Measurements from ENCODE around the gene KMT2C. TPM values are rescaled to one million over a fixed set of nuclear protein-coding genes. Genes with fewer than 3 reads are reported as not detected.

KMT2C gene
- total and polyA plus RNA-seq, 4 donors, result 6.3 to 35.3 (median 19.3) TPM

DNA sequence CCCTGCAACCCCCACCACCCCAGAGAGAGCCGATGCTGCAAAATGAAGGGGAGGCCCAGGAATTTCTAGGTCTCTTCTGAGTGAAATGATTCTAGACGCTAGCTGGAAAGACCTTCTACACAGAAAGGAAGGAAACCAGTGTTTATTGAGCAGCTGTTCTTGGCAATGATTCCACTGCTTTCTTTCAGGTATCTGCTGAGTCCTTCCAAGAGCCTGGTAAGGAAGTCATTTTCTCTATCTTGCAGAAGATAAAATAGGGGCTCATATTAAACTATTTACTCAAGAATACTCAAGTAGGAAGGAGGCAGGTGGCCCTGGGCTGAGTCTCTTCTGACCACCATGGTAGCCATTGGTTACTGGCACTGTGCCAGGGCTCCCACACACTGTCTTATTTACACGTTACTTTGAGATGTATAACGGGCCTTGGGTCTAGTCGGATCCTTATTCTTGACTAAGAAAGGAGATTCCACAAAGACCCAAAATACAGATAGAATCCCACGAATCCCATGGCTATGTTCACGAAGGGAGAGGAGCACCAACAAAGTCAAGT, 298.3 kb downstream of the KMT2C start:
- H3K9ac ChIP-seq (ENCODE audit: low read depth in 1 of 2, low read length in 2 of 2), result no peak overlapping the region
- peaks cover 0 to 12% (median 3%) of the 10 kb centered on the region in 4 donors for H3K4me1 ChIP-seq (ENCODE audit: control insufficient read depth in 4 of 4, insufficient read depth in 4 of 4, low read length in 3 of 4)
- no peaks in the 10 kb centered on the region for H3K27me3 ChIP-seq (ENCODE audit: control insufficient read depth in 4 of 4, insufficient read depth in 4 of 4, low read length in 3 of 4)
- no peak for DNase-seq (ENCODE audit: low spot score)
- no peak overlapping the region for H3K27ac ChIP-seq (ENCODE audit: low read depth in 1 of 2, low read length in 2 of 2)
- H3K4me3 ChIP-seq (ENCODE audit: low read depth in 1 of 3, low read length in 3 of 3), result no peak overlapping the region
- peaks cover 1 to 36% (median 31%) of the 10 kb centered on the region in 4 donors for H3K36me3 ChIP-seq (ENCODE audit: control insufficient read depth in 4 of 4, insufficient read depth in 3 of 4, low read depth in 1 of 4, low read length in 3 of 4)
- TF ChIP-seq EGR1 (IDR thresholded peaks at IDR 0.05; ENCODE audit: low read depth in 2 of 2), result no peak
- no peak for TF ChIP-seq YY1 (IDR thresholded peaks at IDR 0.05)
- TF ChIP-seq, protein P1, sequence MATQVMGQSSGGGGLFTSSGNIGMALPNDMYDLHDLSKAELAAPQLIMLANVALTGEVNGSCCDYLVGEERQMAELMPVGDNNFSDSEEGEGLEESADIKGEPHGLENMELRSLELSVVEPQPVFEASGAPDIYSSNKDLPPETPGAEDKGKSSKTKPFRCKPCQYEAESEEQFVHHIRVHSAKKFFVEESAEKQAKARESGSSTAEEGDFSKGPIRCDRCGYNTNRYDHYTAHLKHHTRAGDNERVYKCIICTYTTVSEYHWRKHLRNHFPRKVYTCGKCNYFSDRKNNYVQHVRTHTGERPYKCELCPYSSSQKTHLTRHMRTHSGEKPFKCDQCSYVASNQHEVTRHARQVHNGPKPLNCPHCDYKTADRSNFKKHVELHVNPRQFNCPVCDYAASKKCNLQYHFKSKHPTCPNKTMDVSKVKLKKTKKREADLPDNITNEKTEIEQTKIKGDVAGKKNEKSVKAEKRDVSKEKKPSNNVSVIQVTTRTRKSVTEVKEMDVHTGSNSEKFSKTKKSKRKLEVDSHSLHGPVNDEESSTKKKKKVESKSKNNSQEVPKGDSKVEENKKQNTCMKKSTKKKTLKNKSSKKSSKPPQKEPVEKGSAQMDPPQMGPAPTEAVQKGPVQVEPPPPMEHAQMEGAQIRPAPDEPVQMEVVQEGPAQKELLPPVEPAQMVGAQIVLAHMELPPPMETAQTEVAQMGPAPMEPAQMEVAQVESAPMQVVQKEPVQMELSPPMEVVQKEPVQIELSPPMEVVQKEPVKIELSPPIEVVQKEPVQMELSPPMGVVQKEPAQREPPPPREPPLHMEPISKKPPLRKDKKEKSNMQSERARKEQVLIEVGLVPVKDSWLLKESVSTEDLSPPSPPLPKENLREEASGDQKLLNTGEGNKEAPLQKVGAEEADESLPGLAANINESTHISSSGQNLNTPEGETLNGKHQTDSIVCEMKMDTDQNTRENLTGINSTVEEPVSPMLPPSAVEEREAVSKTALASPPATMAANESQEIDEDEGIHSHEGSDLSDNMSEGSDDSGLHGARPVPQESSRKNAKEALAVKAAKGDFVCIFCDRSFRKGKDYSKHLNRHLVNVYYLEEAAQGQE (IDR thresholded peaks at IDR 0.05), result no peak
- TF ChIP-seq, protein P2, sequence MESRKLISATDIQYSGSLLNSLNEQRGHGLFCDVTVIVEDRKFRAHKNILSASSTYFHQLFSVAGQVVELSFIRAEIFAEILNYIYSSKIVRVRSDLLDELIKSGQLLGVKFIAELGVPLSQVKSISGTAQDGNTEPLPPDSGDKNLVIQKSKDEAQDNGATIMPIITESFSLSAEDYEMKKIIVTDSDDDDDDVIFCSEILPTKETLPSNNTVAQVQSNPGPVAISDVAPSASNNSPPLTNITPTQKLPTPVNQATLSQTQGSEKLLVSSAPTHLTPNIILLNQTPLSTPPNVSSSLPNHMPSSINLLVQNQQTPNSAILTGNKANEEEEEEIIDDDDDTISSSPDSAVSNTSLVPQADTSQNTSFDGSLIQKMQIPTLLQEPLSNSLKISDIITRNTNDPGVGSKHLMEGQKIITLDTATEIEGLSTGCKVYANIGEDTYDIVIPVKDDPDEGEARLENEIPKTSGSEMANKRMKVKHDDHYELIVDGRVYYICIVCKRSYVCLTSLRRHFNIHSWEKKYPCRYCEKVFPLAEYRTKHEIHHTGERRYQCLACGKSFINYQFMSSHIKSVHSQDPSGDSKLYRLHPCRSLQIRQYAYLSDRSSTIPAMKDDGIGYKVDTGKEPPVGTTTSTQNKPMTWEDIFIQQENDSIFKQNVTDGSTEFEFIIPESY (IDR thresholded peaks at IDR 0.05), result no peak
- TF ChIP-seq, protein P3, sequence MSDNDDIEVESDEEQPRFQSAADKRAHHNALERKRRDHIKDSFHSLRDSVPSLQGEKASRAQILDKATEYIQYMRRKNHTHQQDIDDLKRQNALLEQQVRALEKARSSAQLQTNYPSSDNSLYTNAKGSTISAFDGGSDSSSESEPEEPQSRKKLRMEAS (IDR thresholded peaks at IDR 0.05), result no peak
- TF ChIP-seq HNF4A (conservative IDR thresholded peaks at IDR 0.05), result no peak
- TF ChIP-seq FOXA2 (IDR thresholded peaks at IDR 0.05), result no peak
- TF ChIP-seq TAF1 (conservative IDR thresholded peaks at IDR 0.05), result no peak
- TF ChIP-seq, protein P4, sequence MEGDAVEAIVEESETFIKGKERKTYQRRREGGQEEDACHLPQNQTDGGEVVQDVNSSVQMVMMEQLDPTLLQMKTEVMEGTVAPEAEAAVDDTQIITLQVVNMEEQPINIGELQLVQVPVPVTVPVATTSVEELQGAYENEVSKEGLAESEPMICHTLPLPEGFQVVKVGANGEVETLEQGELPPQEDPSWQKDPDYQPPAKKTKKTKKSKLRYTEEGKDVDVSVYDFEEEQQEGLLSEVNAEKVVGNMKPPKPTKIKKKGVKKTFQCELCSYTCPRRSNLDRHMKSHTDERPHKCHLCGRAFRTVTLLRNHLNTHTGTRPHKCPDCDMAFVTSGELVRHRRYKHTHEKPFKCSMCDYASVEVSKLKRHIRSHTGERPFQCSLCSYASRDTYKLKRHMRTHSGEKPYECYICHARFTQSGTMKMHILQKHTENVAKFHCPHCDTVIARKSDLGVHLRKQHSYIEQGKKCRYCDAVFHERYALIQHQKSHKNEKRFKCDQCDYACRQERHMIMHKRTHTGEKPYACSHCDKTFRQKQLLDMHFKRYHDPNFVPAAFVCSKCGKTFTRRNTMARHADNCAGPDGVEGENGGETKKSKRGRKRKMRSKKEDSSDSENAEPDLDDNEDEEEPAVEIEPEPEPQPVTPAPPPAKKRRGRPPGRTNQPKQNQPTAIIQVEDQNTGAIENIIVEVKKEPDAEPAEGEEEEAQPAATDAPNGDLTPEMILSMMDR (IDR thresholded peaks at IDR 0.05; ENCODE audit: low read depth, low read length, missing input control), result no peak
- no peak for TF ChIP-seq HNF4G (IDR thresholded peaks at IDR 0.05)
- TF ChIP-seq, protein P5, sequence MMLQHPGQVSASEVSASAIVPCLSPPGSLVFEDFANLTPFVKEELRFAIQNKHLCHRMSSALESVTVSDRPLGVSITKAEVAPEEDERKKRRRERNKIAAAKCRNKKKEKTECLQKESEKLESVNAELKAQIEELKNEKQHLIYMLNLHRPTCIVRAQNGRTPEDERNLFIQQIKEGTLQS (IDR thresholded peaks at IDR 0.05), result no peak
- TF ChIP-seq JUND (IDR thresholded peaks at IDR 0.05), result no peak
- TF ChIP-seq RXRA (IDR thresholded peaks at IDR 0.05), result no peak
- H3K9me3 ChIP-seq (ENCODE audit: control insufficient read depth in 4 of 4, low read length in 3 of 4), result no peaks in the 10 kb centered on the region
- WGBS, result 90% methylated on average over 7 of the region's 7 CpGs

DNA sequence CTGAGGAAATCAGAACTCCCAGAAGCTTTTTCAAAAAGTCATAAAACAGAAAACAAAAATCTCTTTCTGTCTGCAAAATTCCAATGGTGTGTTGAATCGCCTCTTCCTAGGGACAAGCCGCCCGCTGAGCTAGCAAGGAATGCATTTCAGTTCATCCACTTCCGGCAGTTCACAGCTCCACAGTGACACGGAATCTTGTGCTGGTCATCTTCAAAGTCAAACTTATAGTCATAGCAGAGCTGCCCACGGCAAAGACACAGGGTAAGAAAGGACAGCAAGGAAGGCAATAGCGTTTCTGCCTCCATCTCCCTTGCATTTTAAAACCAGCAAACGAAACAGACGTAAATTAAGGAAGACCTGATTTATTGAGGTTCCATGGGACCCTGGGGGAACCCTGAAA, 299.1 kb downstream of the KMT2C start:
- H3K27ac ChIP-seq (ENCODE audit: low read depth in 1 of 2, low read length in 2 of 2), result no peak overlapping the region
- H3K4me1 ChIP-seq (ENCODE audit: control insufficient read depth in 4 of 4, insufficient read depth in 4 of 4, low read length in 3 of 4), result peaks cover 0 to 12% (median 3%) of the 10 kb centered on the region in 4 donors
- no peak overlapping the region for H3K4me3 ChIP-seq (ENCODE audit: low read depth in 1 of 3, low read length in 3 of 3)
- H3K27me3 ChIP-seq (ENCODE audit: control insufficient read depth in 4 of 4, insufficient read depth in 4 of 4, low read length in 3 of 4), result no peaks in the 10 kb centered on the region
- 84% methylated on average over 9 of the region's 9 CpGs for WGBS
- no peak overlapping the region for H3K9ac ChIP-seq (ENCODE audit: low read depth in 1 of 2, low read length in 2 of 2)
- H3K9me3 ChIP-seq (ENCODE audit: control insufficient read depth in 4 of 4, low read length in 3 of 4), result no peaks in the 10 kb centered on the region
- peaks cover 1 to 44% (median 29%) of the 10 kb centered on the region in 4 donors for H3K36me3 ChIP-seq (ENCODE audit: control insufficient read depth in 4 of 4, insufficient read depth in 3 of 4, low read depth in 1 of 4, low read length in 3 of 4)
- no peak for DNase-seq (ENCODE audit: low spot score)
- TF ChIP-seq, protein P1 (IDR thresholded peaks at IDR 0.05), result no peak
- TF ChIP-seq HNF4A (conservative IDR thresholded peaks at IDR 0.05), result no peak
- no peak for TF ChIP-seq GABPA (IDR thresholded peaks at IDR 0.05 in 1 of 2, conservative IDR thresholded peaks at IDR 0.05 in 1 of 2)
- no peak for TF ChIP-seq JUND (IDR thresholded peaks at IDR 0.05)
- TF ChIP-seq, protein P4 (IDR thresholded peaks at IDR 0.05; ENCODE audit: low read depth, low read length, missing input control), result no peak
- TF ChIP-seq TAF1 (conservative IDR thresholded peaks at IDR 0.05), result no peak
- TF ChIP-seq NR2F2 (IDR thresholded peaks at IDR 0.05), result no peak
- TF ChIP-seq SP1 (IDR thresholded peaks at IDR 0.05), result no peak
- no peak for TF ChIP-seq YY1 (IDR thresholded peaks at IDR 0.05)
- no peak for TF ChIP-seq HNF4G (IDR thresholded peaks at IDR 0.05)
- TF ChIP-seq, protein P3 (IDR thresholded peaks at IDR 0.05), result no peak

All from liver (tissue), 9 donors.